AG04449 (cell line): ENCODE measurements around the gene ALOX12B.

Experiments used
- CTCF ChIA-PET: fragments of 350-600 bp; formaldehyde crosslinking; extraction: SDS; loops from one replicate; lab custom pipeline; 2021; ENCODE audit warnings: antibody characterized with exemption; lab: Yijun Ruan, JAX
- POLR2A ChIA-PET: fragments of 400-600, 350-600 bp; formaldehyde crosslinking; extraction: SDS; loops from one replicate; lab custom pipeline; 2020; ENCODE audit warnings: antibody characterized with exemption, inconsistent platforms; lab: Yijun Ruan, JAX
- DNase-seq: peaks from one replicate; pipeline ENCODE4 v3.0.0-alpha.2; 2010; ENCODE audit warnings: low read depth, low spot score
- H3K4me3 ChIP-seq: 2 replicates; pipeline ENCODE4 v1.5.1; 2011; ENCODE audit warnings: low read depth, mild to moderate bottlenecking, control low read depth, low read length
- TF ChIP-seq, protein P1 (sequence below): IDR thresholded peaks from one replicate; pipeline ENCODE4 v1.5.1; 2011; ENCODE audit warnings: mild to moderate bottlenecking, moderate library complexity, low read length, control low read depth, inconsistent platforms; ENCODE audit not compliant: insufficient read depth; ENCODE audit errors: missing control alignments

Gene ALOX12B

DNA sequence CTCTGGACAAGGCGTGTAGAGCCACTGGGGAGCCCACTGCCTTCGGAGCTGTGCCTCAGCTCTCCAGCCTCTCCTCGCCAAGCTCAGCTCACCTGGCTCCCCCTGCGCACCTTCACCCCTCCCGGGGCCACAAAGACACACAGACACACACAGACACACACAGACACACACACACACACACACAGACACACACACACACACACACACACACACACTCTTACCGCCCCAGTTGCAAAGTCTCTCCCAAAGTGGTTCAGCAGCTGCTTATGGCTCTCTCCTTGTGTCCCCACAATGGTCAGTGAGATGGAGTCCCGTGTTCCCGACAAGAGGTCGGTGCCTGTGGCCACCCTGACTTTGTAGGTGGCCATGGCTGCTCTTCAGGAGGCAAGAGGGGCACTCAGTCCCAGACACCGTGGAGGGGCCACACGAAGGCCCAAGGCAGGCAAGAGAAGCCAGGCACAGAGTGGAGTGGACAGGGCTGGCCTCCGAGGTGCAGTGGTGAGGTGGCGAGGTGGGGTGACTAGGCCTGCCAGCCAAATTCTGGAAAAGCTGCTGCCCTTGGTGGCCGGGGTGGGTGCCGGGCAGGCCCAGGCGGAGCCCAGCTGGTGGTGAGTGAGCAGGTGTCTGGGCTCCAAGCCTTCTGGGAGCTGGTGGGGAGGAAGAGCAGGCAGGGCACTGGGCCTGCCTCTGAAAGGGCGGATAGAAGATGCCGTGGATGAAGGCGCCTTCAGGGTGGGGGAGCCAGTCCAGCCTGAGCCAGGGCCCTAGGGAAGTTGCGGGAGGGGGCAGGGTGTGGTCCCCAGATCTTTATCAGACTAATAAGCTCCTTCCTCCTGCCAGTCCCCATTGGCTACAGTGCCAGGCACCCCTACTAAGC is at the start of gene ALOX12B:
Gene ALOX12B, minus strand, starts transcription at position 642 of the 877 bp plus-strand sequence. Its CDS starts 274 bp downstream, at position 368.
- ChIA-PET POLR2A (interaction anchor here (1.5 kb wide), 1 partner anchor 33 kb away, joined by 5 read pairs; no protein-coding TSS in a partner anchor), CTCF (interaction anchor here (9.8 to 17.0 kb wide), 4 partner anchors 10 to 30 kb away, joined by 165 to 244 read pairs (median 171); partner anchors contain the start of gene ALOXE3)
- TF ChIP-seq, protein P1, sequence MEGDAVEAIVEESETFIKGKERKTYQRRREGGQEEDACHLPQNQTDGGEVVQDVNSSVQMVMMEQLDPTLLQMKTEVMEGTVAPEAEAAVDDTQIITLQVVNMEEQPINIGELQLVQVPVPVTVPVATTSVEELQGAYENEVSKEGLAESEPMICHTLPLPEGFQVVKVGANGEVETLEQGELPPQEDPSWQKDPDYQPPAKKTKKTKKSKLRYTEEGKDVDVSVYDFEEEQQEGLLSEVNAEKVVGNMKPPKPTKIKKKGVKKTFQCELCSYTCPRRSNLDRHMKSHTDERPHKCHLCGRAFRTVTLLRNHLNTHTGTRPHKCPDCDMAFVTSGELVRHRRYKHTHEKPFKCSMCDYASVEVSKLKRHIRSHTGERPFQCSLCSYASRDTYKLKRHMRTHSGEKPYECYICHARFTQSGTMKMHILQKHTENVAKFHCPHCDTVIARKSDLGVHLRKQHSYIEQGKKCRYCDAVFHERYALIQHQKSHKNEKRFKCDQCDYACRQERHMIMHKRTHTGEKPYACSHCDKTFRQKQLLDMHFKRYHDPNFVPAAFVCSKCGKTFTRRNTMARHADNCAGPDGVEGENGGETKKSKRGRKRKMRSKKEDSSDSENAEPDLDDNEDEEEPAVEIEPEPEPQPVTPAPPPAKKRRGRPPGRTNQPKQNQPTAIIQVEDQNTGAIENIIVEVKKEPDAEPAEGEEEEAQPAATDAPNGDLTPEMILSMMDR = no peak
- no peak within 1 kb of the TSS for H3K4me3 ChIP-seq
- DNase-seq = no peak

DNA sequence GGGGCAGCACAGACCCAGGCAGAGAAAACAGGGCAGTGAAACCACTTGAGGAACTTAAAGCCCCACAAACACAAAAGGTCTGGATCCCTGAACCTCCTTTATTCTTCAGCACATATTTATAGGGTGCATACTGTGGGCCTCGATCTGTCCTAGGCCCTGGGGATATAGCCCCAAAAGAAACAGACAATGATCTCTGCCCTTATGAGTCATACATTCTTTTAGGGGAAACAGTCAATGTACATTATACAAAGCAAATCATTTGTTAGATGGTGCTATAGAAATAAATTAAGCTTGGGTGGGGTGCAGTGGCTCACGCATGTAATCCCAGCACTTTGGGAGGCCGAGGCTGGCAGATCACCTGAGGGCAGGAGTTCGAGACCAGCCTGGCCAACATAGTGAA is 46.4 kb upstream of the ALOX12B start:
- TF ChIP-seq, protein P1 = no peak
- ChIA-PET POLR2A (interaction anchor here (1.6 kb wide), 1 partner anchor 20 kb away, joined by 4 read pairs; no protein-coding TSS in a partner anchor), CTCF (interaction anchor here (1.0 to 4.2 kb wide), 5 partner anchors 11 to 56 kb away, joined by 3 to 25 read pairs (median 6); partner anchors contain the start of genes ALOXE3 and BORCS6)

DNA sequence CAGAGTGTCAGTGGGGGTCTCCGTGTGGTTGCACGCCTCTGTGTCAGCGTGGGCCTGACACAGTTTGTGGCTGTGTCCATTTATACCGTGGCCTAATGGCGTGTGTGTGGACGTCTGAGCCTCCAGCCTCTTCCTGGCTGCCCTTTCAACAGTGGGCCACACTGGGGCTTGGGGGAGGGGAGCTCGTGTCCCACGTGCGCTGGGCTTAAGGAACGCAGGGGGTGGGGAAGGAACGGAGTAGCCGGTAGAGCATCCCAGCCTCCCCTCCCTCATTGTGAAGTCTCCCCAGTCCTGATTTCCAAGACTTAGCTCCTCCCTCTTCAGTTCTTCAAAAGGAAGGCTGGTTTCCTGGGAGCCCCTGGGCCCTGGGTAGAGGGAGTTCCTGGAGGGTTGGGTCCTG is 45.9 kb upstream of the ALOX12B start:
- POLR2A ChIA-PET = interaction anchor here (1.6 kb wide), 1 partner anchor 21 kb away, joined by 4 read pairs; no protein-coding TSS in a partner anchor
- H3K4me3 ChIP-seq = no peak overlapping the region
- DNase-seq = no peak
- CTCF ChIA-PET = interaction anchor here (0.7 to 4.2 kb wide), 7 partner anchors 9 to 73 kb away, joined by 3 to 25 read pairs (median 3); partner anchors contain the start of genes ALOXE3 and HES7
- TF ChIP-seq, protein P1 = no peak

More for the DNA sequence above, 46.4 kb upstream of the ALOX12B start:
- H3K4me3 ChIP-seq = no peak overlapping the region
- DNase-seq = no peak

DNA sequence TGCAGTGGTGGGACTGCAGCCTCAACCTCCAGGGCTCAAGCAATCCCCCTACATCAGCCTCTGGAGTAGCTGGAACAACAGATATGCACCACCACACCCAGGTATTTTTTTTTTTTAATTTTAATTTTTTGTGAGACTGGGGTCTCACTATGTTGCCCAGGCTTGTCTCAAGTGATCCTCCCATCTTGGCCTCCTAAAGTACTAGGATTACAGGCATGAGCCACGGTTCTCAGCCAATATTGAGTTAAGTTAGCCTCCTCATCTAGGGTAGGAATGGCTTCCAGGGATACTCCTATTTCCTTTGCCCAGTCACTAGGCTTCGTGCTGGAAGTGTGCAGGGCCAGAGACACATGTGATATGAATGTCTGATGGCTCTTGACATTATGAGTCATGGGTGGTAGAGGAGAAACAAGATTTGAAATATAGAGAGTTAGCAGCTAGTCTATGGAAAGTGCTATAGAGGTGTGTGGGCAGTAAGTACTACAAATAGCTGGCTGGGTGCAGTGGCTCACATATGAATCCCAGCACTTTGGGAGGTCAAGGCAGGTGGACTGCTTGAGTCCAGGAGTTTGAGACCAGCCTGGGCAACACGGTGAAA is 44.4 kb upstream of the ALOX12B start:
- no peak for DNase-seq
- no peak overlapping the region for H3K4me3 ChIP-seq
- TF ChIP-seq, protein P1 = no peak
- ChIA-PET POLR2A (no interaction called here), CTCF (interaction anchor here (0.6 to 4.2 kb wide), 5 partner anchors 10 to 71 kb away, joined by 3 to 25 read pairs (median 3); no protein-coding TSS in a partner anchor)

DNA sequence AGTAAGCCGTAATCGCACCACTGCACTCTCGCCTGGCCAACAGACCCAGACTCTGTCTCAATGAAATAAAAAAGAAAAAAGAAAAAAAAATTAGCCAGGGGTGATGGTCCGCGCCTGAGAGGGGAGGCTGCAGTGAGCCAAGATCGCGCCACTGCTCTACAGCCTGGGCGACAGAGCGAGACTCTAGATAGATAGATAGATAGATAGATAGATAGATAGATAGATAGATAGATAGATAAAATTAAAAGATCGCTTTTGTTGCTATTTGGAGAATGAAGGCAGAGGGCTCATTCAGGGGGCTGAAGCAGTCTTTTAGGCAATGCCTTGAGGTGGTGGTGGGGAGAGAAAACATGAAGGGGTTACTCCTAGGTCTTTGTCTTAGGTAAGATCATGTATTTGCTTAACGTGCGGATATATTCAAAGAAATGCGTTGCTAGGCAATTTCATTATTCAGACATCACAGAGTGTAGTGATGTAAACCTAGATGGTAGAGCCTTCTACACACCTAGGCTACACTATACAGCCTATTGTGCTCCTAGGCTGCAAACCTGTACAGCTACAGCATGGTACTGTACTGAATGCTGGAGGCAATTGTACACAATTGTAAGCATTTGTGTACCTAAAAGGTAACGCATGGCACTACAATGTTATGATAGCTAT is 40.7 kb upstream of the ALOX12B start:
- no peak overlapping the region for H3K4me3 ChIP-seq
- no peak for DNase-seq
- TF ChIP-seq, protein P1 = no peak
- ChIA-PET CTCF (interaction anchor here (0.5 to 4.2 kb wide), 3 partner anchors 9 to 35 kb away, joined by 3 to 49 read pairs (median 3); no protein-coding TSS in a partner anchor), POLR2A (no interaction called here)
